ENCODE results near the gene RAB8A. TPM values are rescaled to one million over a fixed set of nuclear protein-coding genes. Genes with fewer than 3 reads are reported as not detected.

Gene RAB8A
- total and polyA plus RNA-seq, 10 donors, result 31.5 to 104 (median 81.7) TPM

- peaks cover 0 to 11% (median 1%) of the 10 kb centered on the region in 8 donors for H3K9me3 ChIP-seq
- intact Hi-C loops (cut with DNase I; ENCODE audit: low total_unique reads), result no loop called here
- 89 to 95% (median 91%) methylated on average over 7 to 16 of the region's 16 CpGs for WGBS, 5 donors
- DNase-seq, result no peak
- H3K4me1 ChIP-seq, result peaks cover 0 to 44% (median 15%) of the 10 kb centered on the region in 6 donors
- TF ChIP-seq CTCF (IDR thresholded peaks at IDR 0.05 in 8 of 11, conservative IDR thresholded peaks at IDR 0.05 in 3 of 11), result no peak
- TF ChIP-seq POLR2AphosphoS5 (IDR thresholded peaks at IDR 0.05), result no peak
- no peak for TF ChIP-seq POLR2A (IDR thresholded peaks at IDR 0.05)
- H3K4me3 ChIP-seq, result no peak overlapping the region
- no peak overlapping the region for H3K27ac ChIP-seq
- H3K27me3 ChIP-seq (replicated peaks in 1 of 7), result no peaks in the 10 kb centered on the region
- H3K36me3 ChIP-seq, result no peaks in the 10 kb centered on the region
Observed at GRCh38 chr19:16064209-16064889, 47.3 kb upstream of the RAB8A start.

GRCh38 chr19:16066611-16067104 lies 45.0 kb upstream of the RAB8A start:
- H3K27me3 ChIP-seq (replicated peaks in 1 of 7), result no peaks in the 10 kb centered on the region
- intact Hi-C loops (cut with DNase I; ENCODE audit: low total_unique reads), result loop anchor here (5.0 kb wide), 1 partner anchor 46 kb away; the partner anchor contains the start of gene RAB8A
- H3K4me1 ChIP-seq, result peaks cover 10 to 67% (median 37%) of the 10 kb centered on the region in 6 donors
- H3K9me3 ChIP-seq, result peaks cover 0 to 3% (median 0%) of the 10 kb centered on the region in 8 donors
- peak; percentile 82 for DNase-seq
- peak overlapping the region; percentile 59 to 100 (median 94) for H3K27ac ChIP-seq
- 34 to 48% (median 39%) methylated on average over 6 of the region's 6 CpGs for WGBS, 5 donors
- no peaks in the 10 kb centered on the region for H3K36me3 ChIP-seq
- peak overlapping the region in 6 of 8 donors; percentile 30 to 70 (median 46) for H3K4me3 ChIP-seq
- TF ChIP-seq CTCF (IDR thresholded peaks at IDR 0.05 in 8 of 11, conservative IDR thresholded peaks at IDR 0.05 in 3 of 11), result peak in 10 of 11 experiments; percentile 26 to 81 (median 59)
- no peak for TF ChIP-seq POLR2A (IDR thresholded peaks at IDR 0.05)
- TF ChIP-seq POLR2AphosphoS5 (IDR thresholded peaks at IDR 0.05), result peak in 2 of 3 donors; percentile 16 to 60

- intact Hi-C loops (cut with DNase I; ENCODE audit: low total_unique reads), result loop anchor here (5.0 kb wide), 1 partner anchor 45 kb away; the partner anchor contains the start of gene RAB8A
- peak; percentile 83 for DNase-seq
- H3K36me3 ChIP-seq, result no peaks in the 10 kb centered on the region
- H3K4me3 ChIP-seq, result peak overlapping the region; percentile 18 to 70 (median 40)
- peaks cover 11 to 69% (median 44%) of the 10 kb centered on the region in 6 donors for H3K4me1 ChIP-seq
- H3K9me3 ChIP-seq, result peaks cover 0 to 3% (median 0%) of the 10 kb centered on the region in 8 donors
- TF ChIP-seq POLR2A (IDR thresholded peaks at IDR 0.05) (no peak), CTCF (IDR thresholded peaks at IDR 0.05 in 8 of 11, conservative IDR thresholded peaks at IDR 0.05 in 3 of 11) (no peak), POLR2AphosphoS5 (IDR thresholded peaks at IDR 0.05) (peak; percentile 51 to 75 (median 66))
- H3K27ac ChIP-seq, result peak overlapping the region; percentile 59 to 100 (median 94)
- 63 to 87% (median 72%) methylated on average over 33 to 40 of the region's 40 CpGs for WGBS, 5 donors
- H3K27me3 ChIP-seq (replicated peaks in 1 of 7), result no peaks in the 10 kb centered on the region
Observed at GRCh38 chr19:16067205-16067938, 44.3 kb upstream of the RAB8A start.
